Heart left ventricle (tissue), 13 donors: ENCODE data around the gene LRP5.

ENCODE experiments used
- CTCF ChIP-seq, 12 donors: fragments of 200-600 bp; sonication (generic) in 4 of 12; IDR thresholded peaks; one replicate each; pipeline versions ENCODE4 v1.5.0 to v1.8.0; 2018 to 2022; ENCODE audit warnings: antibody characterized with exemption in 12 of 12, mild to moderate bottlenecking in 5 of 12
- POLR2A ChIP-seq, 2 donors: fragments of 450-650 bp; IDR thresholded peaks; one replicate each; pipeline ENCODE4 v1.6.1; 2017; ENCODE audit warnings: antibody characterized with exemption in 2 of 2, mild to moderate bottlenecking in 2 of 2, moderate library complexity in 2 of 2
- donor health status: ischemic (EF 13 %, LVEDD 7.1; RV severe dilation, severe dysfunction).
- donor health status: DM: no; HTN: yes; CAD: no.
- donor health status: DM: no; HTN: no; CAD: no.
- donor health status: ischemic (EF 25% LVEDD 6.9; RV normal size, moderate dysfunction).
- donor health status: ischemic (EF 25% LVEDD 5.7; RV mildly dilated, moderate dysfunction).
- donor health status: ischemic (EF 35%, LVEDD 5.7; RV mildly dilated, moderate dysfunction).
- donor health status: nonischemic (EF 11% LVEDD 7.7; RV severe dilation, severe dysfunction).
- donor health status: DM: yes; HTN: yes; CAD: no.
- donor health status: PGD.
- donor health status: ischemic (EF 29% LVEDD 5.4; RV normal size, mild dysfunction).
- donor health status: nonischemic (EF 23%, LVEDD 6.1; RV moderate dilation, normal function).

- TF ChIP-seq CTCF (IDR thresholded peaks at IDR 0.05) (no peak), POLR2A (IDR thresholded peaks at IDR 0.05) (no peak)
These were observed 137.6 kb downstream of the LRP5 start for GRCh38 chr11:68449951-68450350.
